ENCODE data around the gene MRNIP.

Gene MRNIP

GRCh38 chr5:179823937-179824744 lies 34.5 kb downstream of the MRNIP start:
- no peak overlapping the region for H3K4me3 ChIP-seq (ENCODE audit: low read depth in 1 of 2, low read length in 2 of 2)
- no peak overlapping the region for H3K9ac ChIP-seq (ENCODE audit: low read length)
- H3K36me3 ChIP-seq (ENCODE audit: insufficient read depth, low read length) = peaks cover 71% of the 10 kb centered on the region
- H3K27ac ChIP-seq (ENCODE audit: low read depth, low read length) = no peak overlapping the region
- no peaks in the 10 kb centered on the region for H3K27me3 ChIP-seq (ENCODE audit: control insufficient read depth in 1 of 2, insufficient read depth in 2 of 2, low read length in 2 of 2)
- no peaks in the 10 kb centered on the region for H3K9me3 ChIP-seq (ENCODE audit: low read length)
- H3K4me1 ChIP-seq (ENCODE audit: insufficient read depth, low read length) = peaks cover 65% of the 10 kb centered on the region

- no peaks in the 10 kb centered on the region for H3K9me3 ChIP-seq (ENCODE audit: low read length)
- no peaks in the 10 kb centered on the region for H3K27me3 ChIP-seq (ENCODE audit: control insufficient read depth in 1 of 2, insufficient read depth in 2 of 2, low read length in 2 of 2)
- H3K4me3 ChIP-seq (ENCODE audit: low read depth in 1 of 2, low read length in 2 of 2) = peak overlapping the region in 1 of 2 donors; percentile 76
- H3K9ac ChIP-seq (ENCODE audit: low read length) = peak overlapping the region; percentile 66
- peaks cover 56% of the 10 kb centered on the region for H3K36me3 ChIP-seq (ENCODE audit: insufficient read depth, low read length)
- H3K4me1 ChIP-seq (ENCODE audit: insufficient read depth, low read length) = peaks cover 67% of the 10 kb centered on the region
- H3K27ac ChIP-seq (ENCODE audit: low read depth, low read length) = peak overlapping the region; percentile 47
These were observed 36.1 kb downstream of the MRNIP start for GRCh38 chr5:179822444-179822990.

- peak overlapping the region; percentile 66 for H3K9ac ChIP-seq (ENCODE audit: low read length)
- peak overlapping the region; percentile 76 to 98 for H3K4me3 ChIP-seq (ENCODE audit: low read depth in 1 of 2, low read length in 2 of 2)
- H3K27me3 ChIP-seq (ENCODE audit: control insufficient read depth in 1 of 2, insufficient read depth in 2 of 2, low read length in 2 of 2) = no peaks in the 10 kb centered on the region
- no peaks in the 10 kb centered on the region for H3K9me3 ChIP-seq (ENCODE audit: low read length)
- H3K36me3 ChIP-seq (ENCODE audit: insufficient read depth, low read length) = peaks cover 51% of the 10 kb centered on the region
- H3K4me1 ChIP-seq (ENCODE audit: insufficient read depth, low read length) = peaks cover 65% of the 10 kb centered on the region
- peak overlapping the region; percentile 31 for H3K27ac ChIP-seq (ENCODE audit: low read depth, low read length)
These were observed 36.6 kb downstream of the MRNIP start for GRCh38 chr5:179822059-179822432.

GRCh38 chr5:179821298-179822058 lies 37.1 kb downstream of the MRNIP start:
- H3K4me1 ChIP-seq (ENCODE audit: insufficient read depth, low read length) = peaks cover 63% of the 10 kb centered on the region
- no peaks in the 10 kb centered on the region for H3K27me3 ChIP-seq (ENCODE audit: control insufficient read depth in 1 of 2, insufficient read depth in 2 of 2, low read length in 2 of 2)
- peaks cover 45% of the 10 kb centered on the region for H3K36me3 ChIP-seq (ENCODE audit: insufficient read depth, low read length)
- peak overlapping the region; percentile 100 for H3K27ac ChIP-seq (ENCODE audit: low read depth, low read length)
- peak overlapping the region; percentile 86 for H3K9ac ChIP-seq (ENCODE audit: low read length)
- H3K9me3 ChIP-seq (ENCODE audit: low read length) = no peaks in the 10 kb centered on the region
- peak overlapping the region; percentile 76 to 98 for H3K4me3 ChIP-seq (ENCODE audit: low read depth in 1 of 2, low read length in 2 of 2)

GRCh38 chr5:179820483-179821297 lies 37.9 kb downstream of the MRNIP start, which contains the start of gene SQSTM1:
SQSTM1 (plus strand) TSS chr5:179820905; CDS start chr5:179820937, 32 bp downstream.
- peaks cover 38% of the 10 kb centered on the region for H3K36me3 ChIP-seq (ENCODE audit: insufficient read depth, low read length)
- peak within 1 kb of the TSS; percentile 86 for H3K9ac ChIP-seq (ENCODE audit: low read length)
- H3K27me3 ChIP-seq (ENCODE audit: control insufficient read depth in 1 of 2, insufficient read depth in 2 of 2, low read length in 2 of 2) = no peaks in the 10 kb centered on the region
- no peaks in the 10 kb centered on the region for H3K9me3 ChIP-seq (ENCODE audit: low read length)
- peak within 1 kb of the TSS; percentile 76 to 98 for H3K4me3 ChIP-seq (ENCODE audit: low read depth in 1 of 2, low read length in 2 of 2)
- H3K27ac ChIP-seq (ENCODE audit: low read depth, low read length) = peak within 1 kb of the TSS; percentile 100
- H3K4me1 ChIP-seq (ENCODE audit: insufficient read depth, low read length) = peaks cover 63% of the 10 kb centered on the region

- H3K4me1 ChIP-seq (ENCODE audit: insufficient read depth, low read length) = peaks cover 58% of the 10 kb centered on the region
- peak overlapping the region; percentile 76 to 98 for H3K4me3 ChIP-seq (ENCODE audit: low read depth in 1 of 2, low read length in 2 of 2)
These were observed 38.5 kb downstream of the MRNIP start for GRCh38 chr5:179820127-179820482.

GRCh38 chr5:179819296-179820126 lies 39.1 kb downstream of the MRNIP start:
- Histone ChIP-seq H3K4me1 (ENCODE audit: insufficient read depth, low read length) (peaks cover 52% of the 10 kb centered on the region), H3K4me3 (ENCODE audit: low read depth in 1 of 2, low read length in 2 of 2) (peak overlapping the region; percentile 76 to 98), H3K9me3 (ENCODE audit: low read length) (no peaks in the 10 kb centered on the region), H3K9ac (ENCODE audit: low read length) (peak overlapping the region; percentile 52), H3K36me3 (ENCODE audit: insufficient read depth, low read length) (peaks cover 26% of the 10 kb centered on the region), H3K27me3 (ENCODE audit: control insufficient read depth in 1 of 2, insufficient read depth in 2 of 2, low read length in 2 of 2) (no peaks in the 10 kb centered on the region), H3K27ac (ENCODE audit: low read depth, low read length) (peak overlapping the region; percentile 100)

More at GRCh38 chr5:179820127-179820482, 38.5 kb downstream of the MRNIP start:
- Histone ChIP-seq H3K27me3 (ENCODE audit: control insufficient read depth in 1 of 2, insufficient read depth in 2 of 2, low read length in 2 of 2) (no peaks in the 10 kb centered on the region), H3K27ac (ENCODE audit: low read depth, low read length) (peak overlapping the region; percentile 100), H3K9ac (ENCODE audit: low read length) (peak overlapping the region; percentile 52), H3K36me3 (ENCODE audit: insufficient read depth, low read length) (peaks cover 32% of the 10 kb centered on the region), H3K9me3 (ENCODE audit: low read length) (no peaks in the 10 kb centered on the region)

GRCh38 chr5:179818746-179819295 lies 39.8 kb downstream of the MRNIP start:
- H3K27me3 ChIP-seq (ENCODE audit: control insufficient read depth in 1 of 2, insufficient read depth in 2 of 2, low read length in 2 of 2) = no peaks in the 10 kb centered on the region
- H3K27ac ChIP-seq (ENCODE audit: low read depth, low read length) = peak overlapping the region; percentile 100
- H3K9me3 ChIP-seq (ENCODE audit: low read length) = no peaks in the 10 kb centered on the region
- peaks cover 45% of the 10 kb centered on the region for H3K4me1 ChIP-seq (ENCODE audit: insufficient read depth, low read length)
- H3K36me3 ChIP-seq (ENCODE audit: insufficient read depth, low read length) = peaks cover 19% of the 10 kb centered on the region
- H3K9ac ChIP-seq (ENCODE audit: low read length) = peak overlapping the region; percentile 57
- H3K4me3 ChIP-seq (ENCODE audit: low read depth in 1 of 2, low read length in 2 of 2) = peak overlapping the region; percentile 52 to 76

- H3K27me3 ChIP-seq (ENCODE audit: control insufficient read depth in 1 of 2, insufficient read depth in 2 of 2, low read length in 2 of 2) = no peaks in the 10 kb centered on the region
- H3K27ac ChIP-seq (ENCODE audit: low read depth, low read length) = peak overlapping the region; percentile 100
- peaks cover 39% of the 10 kb centered on the region for H3K4me1 ChIP-seq (ENCODE audit: insufficient read depth, low read length)
- H3K9me3 ChIP-seq (ENCODE audit: low read length) = no peaks in the 10 kb centered on the region
- H3K9ac ChIP-seq (ENCODE audit: low read length) = peak overlapping the region; percentile 57
- H3K4me3 ChIP-seq (ENCODE audit: low read depth in 1 of 2, low read length in 2 of 2) = peak overlapping the region; percentile 52 to 76
- H3K36me3 ChIP-seq (ENCODE audit: insufficient read depth, low read length) = peaks cover 14% of the 10 kb centered on the region
These were observed 40.5 kb downstream of the MRNIP start for GRCh38 chr5:179817890-179818745.

All from muscle layer of colon (tissue), 2 donors.